ENCODE data around the gene DDX42. TPM values are rescaled to one million over a fixed set of nuclear protein-coding genes. Genes with fewer than 3 reads are reported as not detected.

Gene DDX42
- total RNA-seq, 1 experiment from 2014 or later: 128 TPM

- Mint-ChIP-seq H3K27ac (peak overlapping the region; percentile 87), H3K4me1 (peaks cover 21% of the 10 kb centered on the region), H3K27me3 (ENCODE audit: low read depth) (no peaks in the 10 kb centered on the region), H3K9me3 (no peaks in the 10 kb centered on the region), H3K36me3 (peaks cover 25% of the 10 kb centered on the region), H3K4me3 (peak overlapping the region; percentile 97)
- CTCF ChIA-PET: interaction anchor here (0.9 to 1.2 kb wide), 3 partner anchors 65 to 77 kb away, joined by 3 read pairs; no protein-coding TSS in a partner anchor
- POLR2A ChIA-PET: interaction anchor here (1.1 to 1.6 kb wide), 3 partner anchors 32 to 52 kb away, joined by 3 to 5 read pairs (median 4); partner anchors contain the start of gene PSMC5
- ATAC-seq (no peak), DNase-seq (ENCODE audit: low spot score) (no peak)
- TF ChIP-seq USF2 (CRISPR knock-in tag; IDR thresholded peaks at IDR 0.05): no peak
- no peak for TF ChIP-seq FOXK1 (CRISPR knock-in tag; IDR thresholded peaks at IDR 0.05)
- TF ChIP-seq, protein P1, sequence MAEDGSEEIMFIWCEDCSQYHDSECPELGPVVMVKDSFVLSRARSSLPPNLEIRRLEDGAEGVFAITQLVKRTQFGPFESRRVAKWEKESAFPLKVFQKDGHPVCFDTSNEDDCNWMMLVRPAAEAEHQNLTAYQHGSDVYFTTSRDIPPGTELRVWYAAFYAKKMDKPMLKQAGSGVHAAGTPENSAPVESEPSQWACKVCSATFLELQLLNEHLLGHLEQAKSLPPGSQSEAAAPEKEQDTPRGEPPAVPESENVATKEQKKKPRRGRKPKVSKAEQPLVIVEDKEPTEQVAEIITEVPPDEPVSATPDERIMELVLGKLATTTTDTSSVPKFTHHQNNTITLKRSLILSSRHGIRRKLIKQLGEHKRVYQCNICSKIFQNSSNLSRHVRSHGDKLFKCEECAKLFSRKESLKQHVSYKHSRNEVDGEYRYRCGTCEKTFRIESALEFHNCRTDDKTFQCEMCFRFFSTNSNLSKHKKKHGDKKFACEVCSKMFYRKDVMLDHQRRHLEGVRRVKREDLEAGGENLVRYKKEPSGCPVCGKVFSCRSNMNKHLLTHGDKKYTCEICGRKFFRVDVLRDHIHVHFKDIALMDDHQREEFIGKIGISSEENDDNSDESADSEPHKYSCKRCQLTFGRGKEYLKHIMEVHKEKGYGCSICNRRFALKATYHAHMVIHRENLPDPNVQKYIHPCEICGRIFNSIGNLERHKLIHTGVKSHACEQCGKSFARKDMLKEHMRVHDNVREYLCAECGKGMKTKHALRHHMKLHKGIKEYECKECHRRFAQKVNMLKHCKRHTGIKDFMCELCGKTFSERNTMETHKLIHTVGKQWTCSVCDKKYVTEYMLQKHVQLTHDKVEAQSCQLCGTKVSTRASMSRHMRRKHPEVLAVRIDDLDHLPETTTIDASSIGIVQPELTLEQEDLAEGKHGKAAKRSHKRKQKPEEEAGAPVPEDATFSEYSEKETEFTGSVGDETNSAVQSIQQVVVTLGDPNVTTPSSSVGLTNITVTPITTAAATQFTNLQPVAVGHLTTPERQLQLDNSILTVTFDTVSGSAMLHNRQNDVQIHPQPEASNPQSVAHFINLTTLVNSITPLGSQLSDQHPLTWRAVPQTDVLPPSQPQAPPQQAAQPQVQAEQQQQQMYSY (CRISPR knock-in tag; IDR thresholded peaks at IDR 0.05): no peak
- TF ChIP-seq ZMAT4 (CRISPR knock-in tag; IDR thresholded peaks at IDR 0.05): no peak
- TF ChIP-seq ELF4 (CRISPR knock-in tag; IDR thresholded peaks at IDR 0.05; ENCODE audit: low read depth): no peak
These were observed 947 bp downstream of the DDX42 start for GRCh38 chr17:63774969-63775265.

DNA sequence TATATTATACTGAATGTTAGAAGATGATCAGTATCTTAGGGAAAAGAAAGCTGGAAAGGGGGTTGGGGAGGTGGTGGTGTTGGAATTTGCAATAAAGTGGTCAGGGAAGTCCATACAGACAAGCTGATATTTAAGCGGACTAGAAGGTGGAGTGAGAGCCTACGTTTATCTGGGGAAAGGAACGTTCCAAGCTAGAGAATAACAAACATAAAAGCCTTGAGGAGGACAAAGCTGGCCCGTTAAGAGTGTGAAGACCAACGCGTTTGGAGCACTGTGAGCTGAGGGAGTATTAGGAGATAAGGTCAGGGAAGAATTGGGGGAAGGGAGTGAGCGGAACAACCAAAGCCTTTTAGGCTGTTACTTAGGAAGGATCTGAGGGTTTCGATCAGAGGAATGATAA lies 1.4 kb downstream of the DDX42 start:
- peak overlapping the region; percentile 97 for H3K4me3 Mint-ChIP-seq
- TF ChIP-seq FOXP4 (CRISPR knock-in tag; IDR thresholded peaks at IDR 0.05): no peak
- TF ChIP-seq NR3C1 (CRISPR knock-in tag; conservative IDR thresholded peaks at IDR 0.05; ENCODE audit: low read depth): no peak
- TF ChIP-seq IRF1 (CRISPR knock-in tag; IDR thresholded peaks at IDR 0.05): no peak
- no peak for TF ChIP-seq ZNF263 (CRISPR knock-in tag; IDR thresholded peaks at IDR 0.05; ENCODE audit: low read depth)
- TF ChIP-seq MYBL2 (CRISPR knock-in tag; IDR thresholded peaks at IDR 0.05): no peak
- TF ChIP-seq CDX4 (CRISPR knock-in tag; IDR thresholded peaks at IDR 0.05; ENCODE audit: borderline replicate concordance): no peak
- TF ChIP-seq, protein P2, sequence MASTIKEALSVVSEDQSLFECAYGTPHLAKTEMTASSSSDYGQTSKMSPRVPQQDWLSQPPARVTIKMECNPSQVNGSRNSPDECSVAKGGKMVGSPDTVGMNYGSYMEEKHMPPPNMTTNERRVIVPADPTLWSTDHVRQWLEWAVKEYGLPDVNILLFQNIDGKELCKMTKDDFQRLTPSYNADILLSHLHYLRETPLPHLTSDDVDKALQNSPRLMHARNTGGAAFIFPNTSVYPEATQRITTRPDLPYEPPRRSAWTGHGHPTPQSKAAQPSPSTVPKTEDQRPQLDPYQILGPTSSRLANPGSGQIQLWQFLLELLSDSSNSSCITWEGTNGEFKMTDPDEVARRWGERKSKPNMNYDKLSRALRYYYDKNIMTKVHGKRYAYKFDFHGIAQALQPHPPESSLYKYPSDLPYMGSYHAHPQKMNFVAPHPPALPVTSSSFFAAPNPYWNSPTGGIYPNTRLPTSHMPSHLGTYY (CRISPR knock-in tag; IDR thresholded peaks at IDR 0.05): no peak
- TF ChIP-seq MLX (CRISPR knock-in tag; IDR thresholded peaks at IDR 0.05): no peak
- TF ChIP-seq JAZF1 (CRISPR knock-in tag; IDR thresholded peaks at IDR 0.05): no peak
- H3K4me1 Mint-ChIP-seq: peaks cover 25% of the 10 kb centered on the region
- peaks cover 25% of the 10 kb centered on the region for H3K36me3 Mint-ChIP-seq
- ATAC-seq: no peak
- peak overlapping the region; percentile 87 for H3K27ac Mint-ChIP-seq
- POLR2A ChIA-PET: interaction anchor here (1.1 to 1.4 kb wide), 2 partner anchors 33 to 51 kb away, joined by 3 to 4 read pairs; partner anchors contain the start of gene PSMC5
- CTCF ChIA-PET: interaction anchor here (0.9 to 1.2 kb wide), 3 partner anchors 66 to 77 kb away, joined by 3 read pairs; no protein-coding TSS in a partner anchor
- no peaks in the 10 kb centered on the region for H3K27me3 Mint-ChIP-seq (ENCODE audit: low read depth)
- no peak for DNase-seq (ENCODE audit: low spot score)
- H3K9me3 Mint-ChIP-seq: no peaks in the 10 kb centered on the region

All from WTC11 (cell line).